ENCODE data around the gene ATPAF1.

Gene ATPAF1

GRCh38 chr1:46650491-46650890 is 17.7 kb downstream of the ATPAF1 start:
- no peak for DNase-seq (ENCODE audit: low read depth in 2 of 2)

GRCh38 chr1:46649764-46650163 is 18.4 kb downstream of the ATPAF1 start:
- DNase-seq (ENCODE audit: low read depth in 2 of 2) = no peak

GRCh38 chr1:46647611-46648010 is 20.6 kb downstream of the ATPAF1 start:
- no peak for DNase-seq (ENCODE audit: low read depth in 2 of 2)

- no peak for DNase-seq (ENCODE audit: low read depth in 2 of 2)
These were observed 21.3 kb downstream of the ATPAF1 start for GRCh38 chr1:46646844-46647243.

- DNase-seq (ENCODE audit: low read depth in 2 of 2) = no peak
These were observed 21.8 kb downstream of the ATPAF1 start for GRCh38 chr1:46646331-46646730.

GRCh38 chr1:46645815-46646214 is 22.3 kb downstream of the ATPAF1 start:
- DNase-seq (ENCODE audit: low read depth in 2 of 2) = no peak

GRCh38 chr1:46643368-46643775 is 24.8 kb downstream of the ATPAF1 start:
- no peak for DNase-seq (ENCODE audit: low read depth in 2 of 2)

- DNase-seq (ENCODE audit: low read depth in 2 of 2) = no peak
These were observed 26.0 kb downstream of the ATPAF1 start for GRCh38 chr1:46642115-46642680.

- DNase-seq (ENCODE audit: low read depth in 2 of 2) = no peak
These were observed 28.6 kb downstream of the ATPAF1 start for GRCh38 chr1:46639547-46639946.

GRCh38 chr1:46638921-46639320 is 29.2 kb downstream of the ATPAF1 start:
- no peak for DNase-seq (ENCODE audit: low read depth in 2 of 2)

GRCh38 chr1:46637444-46638083 is 30.6 kb downstream of the ATPAF1 start:
- DNase-seq (ENCODE audit: low read depth in 2 of 2) = no peak

- no peak for DNase-seq (ENCODE audit: low read depth in 2 of 2)
These were observed 33.0 kb downstream of the ATPAF1 start for GRCh38 chr1:46635205-46635604.

- no peak for DNase-seq (ENCODE audit: low read depth in 2 of 2)
These were observed 37.4 kb downstream of the ATPAF1 start for GRCh38 chr1:46630719-46631118.

- DNase-seq (ENCODE audit: low read depth in 2 of 2) = no peak
These were observed 44.2 kb downstream of the ATPAF1 start for GRCh38 chr1:46623743-46624644.

- DNase-seq (ENCODE audit: low read depth in 2 of 2) = no peak
These were observed 45.8 kb downstream of the ATPAF1 start for GRCh38 chr1:46622344-46622743.

- no peak for DNase-seq (ENCODE audit: low read depth in 2 of 2)
These were observed 46.2 kb downstream of the ATPAF1 start for GRCh38 chr1:46621930-46622329.

- DNase-seq (ENCODE audit: low read depth in 2 of 2) = no peak
These were observed 48.4 kb downstream of the ATPAF1 start for GRCh38 chr1:46619656-46620258.

- no peak for DNase-seq (ENCODE audit: low read depth in 2 of 2)
These were observed 49.3 kb downstream of the ATPAF1 start for GRCh38 chr1:46618754-46619415.

- DNase-seq (ENCODE audit: low read depth in 2 of 2) = no peak
These were observed 50.3 kb downstream of the ATPAF1 start for GRCh38 chr1:46617833-46618232.

GRCh38 chr1:46617108-46617800 is 50.9 kb downstream of the ATPAF1 start:
- DNase-seq (ENCODE audit: low read depth in 2 of 2) = no peak
